ENCODE results near the gene FCRL3. TPM values are rescaled to one million over a fixed set of nuclear protein-coding genes. Genes with fewer than 3 reads are reported as not detected.

Gene FCRL3
- total and polyA plus RNA-seq, 10 of the 15 experiments (the other 5 are each of a cell fraction or from before 2014, with no cell fraction given) = 0.04 to 2.3 (median 0.07) TPM; not detected in 5

- FAIRE-seq = no peak
- no peaks in the 10 kb centered on the region for H3K79me2 ChIP-seq (ENCODE audit: control insufficient read depth, insufficient read depth, low read length)
- H3K27me3 ChIP-seq (replicated peaks in 1 of 2; ENCODE audit: control insufficient read depth in 2 of 2, insufficient read depth in 2 of 2, low read length in 1 of 2) = 0 out of 4 replicates have a peak, but pooled peaks cover 0 to 2% of the 10 kb centered on the region in 2 experiments
- WGBS (ENCODE audit: insufficient coverage, insufficient replicate concordance, low lambda C conversion rate, missing lambda C conversion rate) = 4% methylated on average over 1 of the region's 1 CpG
- intact Hi-C loops (cut with micrococcal nuclease; ENCODE audit: unreplicated experiment) = no loop called here
- no peak overlapping the region for H3K4me2 ChIP-seq (ENCODE audit: control insufficient read depth, insufficient read depth)
- no peak overlapping the region for H3K27ac ChIP-seq (ENCODE audit: control insufficient read depth, insufficient read depth)
- TF ChIP-seq PKNOX1 (IDR thresholded peaks at IDR 0.05) = no peak
- TF ChIP-seq EED (IDR thresholded peaks at IDR 0.05; ENCODE audit: low read depth) = no peak
- no peak for TF ChIP-seq MLLT1 (IDR thresholded peaks at IDR 0.05)
- no peak overlapping the region for H2AFZ ChIP-seq (ENCODE audit: control insufficient read depth, low read depth, low read length)
- ChIA-PET POLR2A (no interaction called here), RAD21 (ENCODE audit: unreplicated experiment) (no interaction called here), SMC1A (ENCODE audit: uncharacterized antibody, unreplicated experiment) (no interaction called here), CTCF (no interaction called here)
- BruUV-seq (replicated peaks) = no TSS peak
- no peak for DNase-seq (ENCODE audit: low read depth, low spot score)
- no peak overlapping the region for H3K4me3 ChIP-seq
- no peaks in the 10 kb centered on the region for H4K20me1 ChIP-seq (ENCODE audit: control insufficient read depth, insufficient read depth)
- in situ Hi-C loops (cut with MboI) = no loop called here
- H3K9ac ChIP-seq (ENCODE audit: control insufficient read depth, insufficient read depth, low read length) = no peak overlapping the region
- H3K36me3 ChIP-seq (ENCODE audit: control insufficient read depth in 2 of 2, insufficient read depth in 2 of 2, low read length in 1 of 2) = no peaks in the 10 kb centered on the region
- no peak for ATAC-seq
- peaks cover 2% of the 10 kb centered on the region; the same call in 1 of the 3 replicates for H3K9me3 ChIP-seq (replicated peaks; ENCODE audit: control insufficient read depth, insufficient read depth, low read length)
- no peaks in the 10 kb centered on the region for H3K4me1 ChIP-seq (ENCODE audit: control insufficient read depth, insufficient read depth, low read length)
These were observed 27.6 kb downstream of the FCRL3 start for GRCh38 chr1:157673008-157673407.

GRCh38 chr1:157671895-157672294, 28.7 kb downstream of the FCRL3 start:
- no TSS peak for BruUV-seq (replicated peaks)
- CTCF ChIA-PET = no interaction called here
- SMC1A ChIA-PET (ENCODE audit: uncharacterized antibody, unreplicated experiment) = interaction anchor here (0.6 kb wide), 1 partner anchor 48 kb away, joined by 3 read pairs; no protein-coding TSS in a partner anchor
- Histone ChIP-seq H2AFZ (ENCODE audit: control insufficient read depth, low read depth, low read length) (no peak overlapping the region), H3K36me3 (ENCODE audit: control insufficient read depth in 2 of 2, insufficient read depth in 2 of 2, low read length in 1 of 2) (no peaks in the 10 kb centered on the region), H3K4me3 (no peak overlapping the region), H3K4me2 (ENCODE audit: control insufficient read depth, insufficient read depth) (no peak overlapping the region), H3K4me1 (ENCODE audit: control insufficient read depth, insufficient read depth, low read length) (no peaks in the 10 kb centered on the region), H3K9ac (ENCODE audit: control insufficient read depth, insufficient read depth, low read length) (no peak overlapping the region), H3K27ac (ENCODE audit: control insufficient read depth, insufficient read depth) (no peak overlapping the region), H4K20me1 (ENCODE audit: control insufficient read depth, insufficient read depth) (no peaks in the 10 kb centered on the region), H3K27me3 (replicated peaks in 1 of 2; ENCODE audit: control insufficient read depth in 2 of 2, insufficient read depth in 2 of 2, low read length in 1 of 2) (0 out of 4 replicates have a peak, but pooled peaks cover 0 to under 1% of the 10 kb centered on the region in 2 experiments), H3K9me3 (replicated peaks; ENCODE audit: control insufficient read depth, insufficient read depth, low read length) (peaks cover 2% of the 10 kb centered on the region; the same call in 1 of the 3 replicates), H3K79me2 (ENCODE audit: control insufficient read depth, insufficient read depth, low read length) (no peaks in the 10 kb centered on the region)
- POLR2A ChIA-PET = no interaction called here
- ATAC-seq (no peak), FAIRE-seq (no peak), DNase-seq (ENCODE audit: low read depth, low spot score) (no peak)
- intact Hi-C loops (cut with micrococcal nuclease; ENCODE audit: unreplicated experiment) (no loop called here), in situ Hi-C loops (cut with MboI) (no loop called here)
- RAD21 ChIA-PET (ENCODE audit: unreplicated experiment) = no interaction called here
- TF ChIP-seq FOXK2 (IDR thresholded peaks at IDR 0.05) = no peak
- no peak for TF ChIP-seq NFYB (IDR thresholded peaks at IDR 0.05; ENCODE audit: insufficient read depth, low read depth, low read length)
- no peak for TF ChIP-seq FOS (IDR thresholded peaks at IDR 0.05; ENCODE audit: borderline replicate concordance, extremely low read depth, insufficient read length)
- TF ChIP-seq PAX5 (IDR thresholded peaks at IDR 0.05; ENCODE audit: borderline replicate concordance, low read depth, low read length) = no peak
- no peak for TF ChIP-seq MYC (IDR thresholded peaks at IDR 0.05; ENCODE audit: insufficient read depth, insufficient read length, insufficient replicate concordance, low read length, severe bottlenecking)
- TF ChIP-seq MEF2B (IDR thresholded peaks at IDR 0.05; ENCODE audit: partially characterized antibody, poor library complexity, severe bottlenecking) = no peak
- no peak for TF ChIP-seq KDM1A (IDR thresholded peaks at IDR 0.05; ENCODE audit: borderline replicate concordance)
- TF ChIP-seq MXI1 (IDR thresholded peaks at IDR 0.05; ENCODE audit: low read depth, low read length) = no peak
- TF ChIP-seq, protein P1, sequence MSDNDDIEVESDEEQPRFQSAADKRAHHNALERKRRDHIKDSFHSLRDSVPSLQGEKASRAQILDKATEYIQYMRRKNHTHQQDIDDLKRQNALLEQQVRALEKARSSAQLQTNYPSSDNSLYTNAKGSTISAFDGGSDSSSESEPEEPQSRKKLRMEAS (IDR thresholded peaks at IDR 0.05; ENCODE audit: low read depth, low read length) = no peak
- TF ChIP-seq NR2C2 (IDR thresholded peaks at IDR 0.05; ENCODE audit: borderline replicate concordance, control insufficient read depth, insufficient read length, low read depth) = no peak
- no peak for TF ChIP-seq SREBF1 (IDR thresholded peaks at IDR 0.05; ENCODE audit: low read length)
- no peak for TF ChIP-seq NR2C1 (IDR thresholded peaks at IDR 0.05)
